Effector memory CD8-positive, alpha-beta T cell (primary cell): ENCODE results near the gene NUDT1.
A peak's percentile ranks its signal among the peaks of the same experiment; 100 is the strongest.

Experiments
- ATAC-seq: fragments of 150-1000 bp; cut with Tn5 transposase; replicated peaks from 2 replicates; pipeline ENCODE4 v1.10.0; 2021; ENCODE audit warnings: mild to moderate bottlenecking, moderate library complexity
- DNase-seq, 3 experiments: peaks; one replicate each; pipeline ENCODE4 v3.0.0; 2021
- H3K27ac Mint-ChIP-seq, 2 donors: one replicate each; pipeline ENCODE4 v1.8.0; 2022; ENCODE audit warnings: mild to moderate bottlenecking in 2 of 2, mixed read lengths in 2 of 2, moderate library complexity in 2 of 2
- H3K27me3 Mint-ChIP-seq, 2 donors: one replicate each; pipeline ENCODE4 v1.8.0; 2022; ENCODE audit warnings: mixed read lengths in 2 of 2
- H3K36me3 Mint-ChIP-seq: one replicate; pipeline ENCODE4 v1.8.0; 2022; ENCODE audit warnings: mild to moderate bottlenecking, moderate library complexity, mixed read lengths; ENCODE audit not compliant: insufficient read depth
- H3K4me1 Mint-ChIP-seq, 2 donors: one replicate each; pipeline ENCODE4 v1.8.0; 2022; ENCODE audit warnings: low read depth in 2 of 2, mixed read lengths in 2 of 2
- H3K4me3 Mint-ChIP-seq, 2 donors: one replicate each; pipeline ENCODE4 v1.8.0; 2022; ENCODE audit warnings: mild to moderate bottlenecking in 2 of 2, mixed read lengths in 2 of 2, moderate library complexity in 2 of 2
- H3K9me3 Mint-ChIP-seq, 2 donors: one replicate each; pipeline ENCODE4 v1.8.0; 2022; ENCODE audit warnings: mixed read lengths in 2 of 2

NUDT1 gene

GRCh38 chr7:2281541-2281940 lies 39.5 kb downstream of the NUDT1 start:
- Mint-ChIP-seq H3K9me3 (no peaks in the 10 kb centered on the region), H3K4me3 (no peak overlapping the region), H3K4me1 (peaks cover 0 to 1% of the 10 kb centered on the region in 2 donors), H3K27me3 (no peaks in the 10 kb centered on the region), H3K27ac (no peak overlapping the region), H3K36me3 (peaks cover 6% of the 10 kb centered on the region)
- ATAC-seq = no peak
- DNase-seq = no peak

- Mint-ChIP-seq H3K27me3 (no peaks in the 10 kb centered on the region), H3K9me3 (no peaks in the 10 kb centered on the region), H3K4me1 (peaks cover 0 to 1% of the 10 kb centered on the region in 2 donors), H3K36me3 (peaks cover 4% of the 10 kb centered on the region), H3K4me3 (no peak overlapping the region), H3K27ac (peak overlapping the region; percentile 38)
- no peak for ATAC-seq
- no peak for DNase-seq
These were observed 40.2 kb downstream of the NUDT1 start for GRCh38 chr7:2282185-2282751.

- Mint-ChIP-seq H3K36me3 (peaks cover 4% of the 10 kb centered on the region), H3K4me1 (peaks cover 0 to 1% of the 10 kb centered on the region in 2 donors), H3K27ac (no peak overlapping the region), H3K9me3 (no peaks in the 10 kb centered on the region), H3K4me3 (no peak overlapping the region), H3K27me3 (no peaks in the 10 kb centered on the region)
- DNase-seq = no peak
- no peak for ATAC-seq
These were observed 41.0 kb downstream of the NUDT1 start for GRCh38 chr7:2283074-2283473.

GRCh38 chr7:2287745-2288144 lies 45.7 kb downstream of the NUDT1 start:
- Mint-ChIP-seq H3K4me3 (no peak overlapping the region), H3K36me3 (no peaks in the 10 kb centered on the region), H3K27me3 (no peaks in the 10 kb centered on the region), H3K9me3 (no peaks in the 10 kb centered on the region), H3K4me1 (peaks cover 0 to 4% of the 10 kb centered on the region in 2 donors), H3K27ac (no peak overlapping the region)
- no peak for ATAC-seq
- no peak for DNase-seq

GRCh38 chr7:2288503-2288902 lies 46.5 kb downstream of the NUDT1 start:
- H3K36me3 Mint-ChIP-seq = no peaks in the 10 kb centered on the region
- ATAC-seq (peak; percentile 27), DNase-seq (no peak)
- H3K9me3 Mint-ChIP-seq = no peaks in the 10 kb centered on the region
- no peak overlapping the region for H3K4me3 Mint-ChIP-seq
- H3K4me1 Mint-ChIP-seq = peaks cover 0 to 4% of the 10 kb centered on the region in 2 donors
- no peaks in the 10 kb centered on the region for H3K27me3 Mint-ChIP-seq
- H3K27ac Mint-ChIP-seq = no peak overlapping the region

GRCh38 chr7:2289111-2289586 lies 47.1 kb downstream of the NUDT1 start:
- H3K4me1 Mint-ChIP-seq = peaks cover 0 to 4% of the 10 kb centered on the region in 2 donors
- H3K9me3 Mint-ChIP-seq = no peaks in the 10 kb centered on the region
- ATAC-seq = no peak
- no peaks in the 10 kb centered on the region for H3K27me3 Mint-ChIP-seq
- no peak for DNase-seq
- H3K27ac Mint-ChIP-seq = no peak overlapping the region
- H3K36me3 Mint-ChIP-seq = no peaks in the 10 kb centered on the region
- no peak overlapping the region for H3K4me3 Mint-ChIP-seq

- H3K9me3 Mint-ChIP-seq = no peaks in the 10 kb centered on the region
- no peak for DNase-seq
- no peaks in the 10 kb centered on the region for H3K36me3 Mint-ChIP-seq
- H3K4me3 Mint-ChIP-seq = no peak overlapping the region
- peaks cover 0 to 4% of the 10 kb centered on the region in 2 donors for H3K4me1 Mint-ChIP-seq
- H3K27me3 Mint-ChIP-seq = no peaks in the 10 kb centered on the region
- no peak for ATAC-seq
- H3K27ac Mint-ChIP-seq = no peak overlapping the region
These were observed 47.6 kb downstream of the NUDT1 start for GRCh38 chr7:2289621-2290020.

DNA sequence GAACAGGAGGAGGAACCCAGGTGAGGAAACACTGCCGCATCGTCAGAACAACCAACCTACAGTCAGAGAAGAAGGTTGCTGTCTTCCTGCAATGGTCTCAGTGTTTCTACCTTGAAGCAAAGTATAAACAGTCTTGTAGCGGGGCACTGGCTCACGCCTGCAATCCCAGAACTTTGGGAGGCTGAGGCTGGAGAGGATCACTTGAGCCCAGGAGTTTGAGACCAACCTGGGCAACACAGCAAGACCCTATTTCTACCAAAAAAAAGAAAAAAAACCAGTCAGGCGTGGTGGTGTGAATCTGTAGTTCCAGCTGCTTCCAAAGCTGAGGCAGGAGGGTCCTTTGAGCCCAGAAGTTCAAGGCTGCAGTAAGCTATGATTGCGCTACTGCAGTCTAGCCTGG lies 48.9 kb downstream of the NUDT1 start:
- no peaks in the 10 kb centered on the region for H3K36me3 Mint-ChIP-seq
- peaks cover 0 to 4% of the 10 kb centered on the region in 2 donors for H3K4me1 Mint-ChIP-seq
- H3K27ac Mint-ChIP-seq = no peak overlapping the region

GRCh38 chr7:2295936-2296620 lies 54.1 kb downstream of the NUDT1 start:
- no peak overlapping the region for H3K27ac Mint-ChIP-seq
- no peaks in the 10 kb centered on the region for H3K9me3 Mint-ChIP-seq
- no peak overlapping the region for H3K4me3 Mint-ChIP-seq
- ATAC-seq (no peak), DNase-seq (no peak)
- peaks cover 2 to 4% of the 10 kb centered on the region in 2 donors for H3K4me1 Mint-ChIP-seq
- no peaks in the 10 kb centered on the region for H3K36me3 Mint-ChIP-seq
- no peaks in the 10 kb centered on the region for H3K27me3 Mint-ChIP-seq

More for the DNA sequence above, 48.9 kb downstream of the NUDT1 start:
- Mint-ChIP-seq H3K9me3 (no peaks in the 10 kb centered on the region), H3K27me3 (no peaks in the 10 kb centered on the region), H3K4me3 (no peak overlapping the region)
- ATAC-seq (no peak), DNase-seq (no peak)

DNA sequence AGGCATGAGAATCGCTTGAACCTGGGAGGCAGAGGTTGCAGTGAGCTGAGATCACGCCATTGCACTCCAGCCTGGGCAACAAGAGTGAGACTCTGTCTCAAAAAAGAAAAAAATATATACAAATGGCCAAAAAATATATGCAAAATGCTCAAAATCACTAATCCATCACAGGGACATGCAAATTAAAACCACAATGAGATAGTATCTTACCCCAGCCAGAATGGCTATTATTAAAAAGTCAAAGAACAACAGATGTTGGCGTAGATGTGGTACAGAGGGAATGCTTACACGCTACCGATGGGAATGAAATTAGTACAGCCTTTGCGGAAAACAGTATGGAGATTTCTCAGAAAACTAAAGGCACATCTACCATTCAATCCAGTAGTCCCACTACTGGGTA lies 54.8 kb downstream of the NUDT1 start:
- DNase-seq = no peak
- H3K4me3 Mint-ChIP-seq = no peak overlapping the region
- H3K4me1 Mint-ChIP-seq = peaks cover 0 to 2% of the 10 kb centered on the region in 2 donors
- H3K36me3 Mint-ChIP-seq = no peaks in the 10 kb centered on the region
- H3K27me3 Mint-ChIP-seq = no peaks in the 10 kb centered on the region
- no peak overlapping the region for H3K27ac Mint-ChIP-seq
- ATAC-seq = no peak
- no peaks in the 10 kb centered on the region for H3K9me3 Mint-ChIP-seq

DNA sequence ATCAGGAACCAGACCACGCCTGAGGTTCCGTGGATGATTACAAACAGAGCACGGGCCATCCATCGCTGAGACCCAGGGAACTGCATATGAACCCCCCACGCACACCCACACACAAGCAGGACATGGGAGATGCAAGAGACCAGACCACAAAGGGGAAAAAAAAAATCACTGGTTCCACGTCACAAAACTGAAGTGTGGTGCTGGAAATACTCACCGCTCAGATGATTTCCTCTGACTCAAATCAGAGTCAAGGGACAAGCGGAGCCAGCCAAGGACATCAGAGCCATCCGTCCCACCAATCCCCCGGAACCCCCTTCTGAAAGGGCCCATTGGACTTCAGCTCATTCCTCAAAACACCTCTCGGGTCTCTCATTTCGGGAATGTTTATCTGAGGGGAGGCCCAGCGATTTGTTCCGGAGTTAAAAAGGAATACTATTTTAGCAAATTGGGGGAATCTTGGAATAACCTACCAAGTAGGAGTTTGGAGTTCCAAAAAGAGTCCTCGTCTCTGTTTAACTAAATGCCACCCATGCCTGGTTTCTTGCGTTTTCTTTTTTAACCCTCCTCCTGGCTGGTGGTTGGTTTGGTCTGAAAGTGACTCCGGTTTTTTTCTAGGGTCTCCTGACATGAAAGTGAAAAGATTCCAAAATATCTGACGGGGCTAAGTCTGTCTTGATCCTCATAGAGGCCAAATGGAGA lies 57.3 kb downstream of the NUDT1 start:
- DNase-seq (no peak), ATAC-seq (no peak)
- no peak overlapping the region for H3K27ac Mint-ChIP-seq
- peaks cover 0 to 2% of the 10 kb centered on the region in 2 donors for H3K4me1 Mint-ChIP-seq
- no peaks in the 10 kb centered on the region for H3K9me3 Mint-ChIP-seq
- H3K36me3 Mint-ChIP-seq = no peaks in the 10 kb centered on the region
- no peak overlapping the region for H3K4me3 Mint-ChIP-seq
- H3K27me3 Mint-ChIP-seq = no peaks in the 10 kb centered on the region

DNA sequence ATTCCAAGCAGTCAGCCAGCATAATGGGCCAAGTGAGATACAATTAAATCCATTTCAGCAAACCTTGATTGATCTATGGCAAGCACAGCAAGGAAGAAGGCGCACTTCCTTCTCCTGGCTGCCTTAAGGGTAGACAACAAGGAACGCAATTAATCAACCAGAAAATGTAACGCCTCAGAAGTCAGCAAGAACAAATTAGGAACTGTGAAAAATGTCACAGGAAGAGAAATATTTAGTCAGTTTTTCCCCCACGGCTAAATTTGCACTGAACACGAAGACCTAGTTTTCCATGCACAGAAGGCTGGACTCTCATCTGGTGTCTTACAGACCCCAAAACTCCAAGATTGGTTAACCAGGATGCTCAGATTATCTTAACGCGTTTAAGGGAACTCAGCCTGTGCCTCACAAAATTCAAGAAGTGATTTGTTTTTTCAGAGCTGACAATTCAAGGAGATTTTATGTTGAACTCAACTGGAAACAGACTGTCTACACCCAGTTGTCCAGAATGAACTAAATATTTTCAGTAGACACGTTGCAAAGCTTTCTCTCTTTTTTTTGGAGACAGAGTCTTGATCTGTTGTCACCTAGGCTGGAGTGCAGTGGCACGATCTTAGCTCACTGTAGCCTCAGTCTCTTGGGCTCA lies 58.0 kb downstream of the NUDT1 start:
- Mint-ChIP-seq H3K27ac (no peak overlapping the region), H3K27me3 (no peaks in the 10 kb centered on the region), H3K36me3 (no peaks in the 10 kb centered on the region), H3K4me3 (no peak overlapping the region), H3K9me3 (no peaks in the 10 kb centered on the region), H3K4me1 (peaks cover 0 to 2% of the 10 kb centered on the region in 2 donors)
- DNase-seq (no peak), ATAC-seq (no peak)
